ENCODE measurements around the gene DPPA5.
"Not testable (repeated sequence)": the region's sequence is repeated elsewhere in the genome, so short reads cannot be mapped to it uniquely, and the experiment has no call there.

The DPPA5 gene

GRCh38 chr6:73329201-73329600, 24.9 kb downstream of the DPPA5 start:
- H3K36me3 ChIP-seq (ENCODE audit: insufficient read depth, low read length), result no peaks in the 10 kb centered on the region
- H2AFZ ChIP-seq (ENCODE audit: low read length, unreplicated experiment), result peak overlapping the region; percentile 60
- no peaks in the 10 kb centered on the region; the same call in 1 of the 2 replicates for H3K27me3 ChIP-seq (ENCODE audit: insufficient read depth, low read length)
- no peaks in the 10 kb centered on the region for H3K79me2 ChIP-seq (ENCODE audit: control insufficient read depth, insufficient read depth, low read length, unreplicated experiment)
- H3K4me1 ChIP-seq (ENCODE audit: control insufficient read depth, insufficient read depth, low read length, unreplicated experiment), result peaks cover 8% of the 10 kb centered on the region
- no peak overlapping the region for H3K27ac ChIP-seq (ENCODE audit: low read depth, low read length)
- no peak overlapping the region for H3K4me3 ChIP-seq (ENCODE audit: low read depth, low read length)

GRCh38 chr6:73328790-73329189, 25.3 kb downstream of the DPPA5 start:
- Histone ChIP-seq H3K27ac (ENCODE audit: low read depth, low read length) (no peak overlapping the region), H3K27me3 (ENCODE audit: insufficient read depth, low read length) (no peaks in the 10 kb centered on the region; the same call in 1 of the 2 replicates), H2AFZ (ENCODE audit: low read length, unreplicated experiment) (peak overlapping the region; percentile 60)

GRCh38 chr6:73325656-73326055, 28.4 kb downstream of the DPPA5 start:
- no peak overlapping the region for H2AFZ ChIP-seq (ENCODE audit: low read length, unreplicated experiment)

More at GRCh38 chr6:73328790-73329189, 25.3 kb downstream of the DPPA5 start:
- no peaks in the 10 kb centered on the region for H3K36me3 ChIP-seq (ENCODE audit: insufficient read depth, low read length)
- peaks cover 8% of the 10 kb centered on the region for H3K4me1 ChIP-seq (ENCODE audit: control insufficient read depth, insufficient read depth, low read length, unreplicated experiment)
- H3K4me3 ChIP-seq (ENCODE audit: low read depth, low read length), result no peak overlapping the region
- H3K79me2 ChIP-seq (ENCODE audit: control insufficient read depth, insufficient read depth, low read length, unreplicated experiment), result no peaks in the 10 kb centered on the region

GRCh38 chr6:73323323-73323722, 30.8 kb downstream of the DPPA5 start:
- peaks cover 8% of the 10 kb centered on the region for H3K4me1 ChIP-seq (ENCODE audit: control insufficient read depth, insufficient read depth, low read length, unreplicated experiment)
- H3K36me3 ChIP-seq (ENCODE audit: insufficient read depth, low read length), result no peaks in the 10 kb centered on the region
- no peak overlapping the region for H2AFZ ChIP-seq (ENCODE audit: low read length, unreplicated experiment)
- no peak overlapping the region for H3K4me3 ChIP-seq (ENCODE audit: low read depth, low read length)
- no peaks in the 10 kb centered on the region for H3K27me3 ChIP-seq (ENCODE audit: insufficient read depth, low read length)
- no peaks in the 10 kb centered on the region for H3K79me2 ChIP-seq (ENCODE audit: control insufficient read depth, insufficient read depth, low read length, unreplicated experiment)
- H3K27ac ChIP-seq (ENCODE audit: low read depth, low read length), result no peak overlapping the region

More at GRCh38 chr6:73325656-73326055, 28.4 kb downstream of the DPPA5 start:
- no peaks in the 10 kb centered on the region for H3K79me2 ChIP-seq (ENCODE audit: control insufficient read depth, insufficient read depth, low read length, unreplicated experiment)
- H3K4me3 ChIP-seq (ENCODE audit: low read depth, low read length), result no peak overlapping the region
- no peak overlapping the region for H3K27ac ChIP-seq (ENCODE audit: low read depth, low read length)
- no peaks in the 10 kb centered on the region for H3K27me3 ChIP-seq (ENCODE audit: insufficient read depth, low read length)
- no peaks in the 10 kb centered on the region for H3K36me3 ChIP-seq (ENCODE audit: insufficient read depth, low read length)
- peaks cover 8% of the 10 kb centered on the region for H3K4me1 ChIP-seq (ENCODE audit: control insufficient read depth, insufficient read depth, low read length, unreplicated experiment)

- H2AFZ ChIP-seq (ENCODE audit: low read length, unreplicated experiment), result peak overlapping the region; percentile 48
Observed at GRCh38 chr6:73314577-73315492, 39.2 kb downstream of the DPPA5 start.

GRCh38 chr6:73310503-73310845, 43.6 kb downstream of the DPPA5 start:
- Histone ChIP-seq H3K79me2 (ENCODE audit: control insufficient read depth, insufficient read depth, low read length, unreplicated experiment) (peaks cover 36% of the 10 kb centered on the region), H2AFZ (ENCODE audit: low read length, unreplicated experiment) (peak overlapping the region; percentile 84), H3K4me3 (ENCODE audit: low read depth, low read length) (peak overlapping the region; percentile 92)
- not testable (repeated sequence) for H3K27ac ChIP-seq (ENCODE audit: low read depth, low read length); H3K4me1 ChIP-seq (ENCODE audit: control insufficient read depth, insufficient read depth, low read length, unreplicated experiment); H3K36me3 ChIP-seq (ENCODE audit: insufficient read depth, low read length); H3K27me3 ChIP-seq (ENCODE audit: insufficient read depth, low read length)

More at GRCh38 chr6:73314577-73315492, 39.2 kb downstream of the DPPA5 start:
- Histone ChIP-seq H3K27me3 (ENCODE audit: insufficient read depth, low read length) (peaks cover 15% of the 10 kb centered on the region), H3K79me2 (ENCODE audit: control insufficient read depth, insufficient read depth, low read length, unreplicated experiment) (no peaks in the 10 kb centered on the region), H3K4me1 (ENCODE audit: control insufficient read depth, insufficient read depth, low read length, unreplicated experiment) (no peaks in the 10 kb centered on the region), H3K27ac (ENCODE audit: low read depth, low read length) (no peak overlapping the region), H3K36me3 (ENCODE audit: insufficient read depth, low read length) (no peaks in the 10 kb centered on the region), H3K4me3 (ENCODE audit: low read depth, low read length) (peak overlapping the region; percentile 63)

- no peaks in the 10 kb centered on the region for H3K36me3 ChIP-seq (ENCODE audit: insufficient read depth, low read length)
- H3K4me1 ChIP-seq (ENCODE audit: control insufficient read depth, insufficient read depth, low read length, unreplicated experiment), result peaks cover 9% of the 10 kb centered on the region
- peaks cover 5% of the 10 kb centered on the region; the same call in 1 of the 2 replicates for H3K27me3 ChIP-seq (ENCODE audit: insufficient read depth, low read length)
- peak overlapping the region; percentile 47 for H3K27ac ChIP-seq (ENCODE audit: low read depth, low read length)
- peak overlapping the region; percentile 84 for H2AFZ ChIP-seq (ENCODE audit: low read length, unreplicated experiment)
- peak overlapping the region; percentile 92 for H3K4me3 ChIP-seq (ENCODE audit: low read depth, low read length)
- peaks cover 39% of the 10 kb centered on the region for H3K79me2 ChIP-seq (ENCODE audit: control insufficient read depth, insufficient read depth, low read length, unreplicated experiment)
Observed at GRCh38 chr6:73309785-73310502, 44.1 kb downstream of the DPPA5 start.

GRCh38 chr6:73309535-73309784, 44.6 kb downstream of the DPPA5 start:
- Histone ChIP-seq H3K79me2 (ENCODE audit: control insufficient read depth, insufficient read depth, low read length, unreplicated experiment) (peaks cover 43% of the 10 kb centered on the region), H3K4me1 (ENCODE audit: control insufficient read depth, insufficient read depth, low read length, unreplicated experiment) (peaks cover 9% of the 10 kb centered on the region), H3K27ac (ENCODE audit: low read depth, low read length) (peak overlapping the region; percentile 47), H2AFZ (ENCODE audit: low read length, unreplicated experiment) (peak overlapping the region; percentile 84), H3K27me3 (ENCODE audit: insufficient read depth, low read length) (no peaks in the 10 kb centered on the region), H3K36me3 (ENCODE audit: insufficient read depth, low read length) (no peaks in the 10 kb centered on the region), H3K4me3 (ENCODE audit: low read depth, low read length) (peak overlapping the region; percentile 92)

- peak overlapping the region; percentile 47 for H3K27ac ChIP-seq (ENCODE audit: low read depth, low read length)
- peaks cover 44% of the 10 kb centered on the region for H3K79me2 ChIP-seq (ENCODE audit: control insufficient read depth, insufficient read depth, low read length, unreplicated experiment)
- H3K4me3 ChIP-seq (ENCODE audit: low read depth, low read length), result peak overlapping the region; percentile 92
- peaks cover 9% of the 10 kb centered on the region for H3K4me1 ChIP-seq (ENCODE audit: control insufficient read depth, insufficient read depth, low read length, unreplicated experiment)
- peak overlapping the region; percentile 84 for H2AFZ ChIP-seq (ENCODE audit: low read length, unreplicated experiment)
- no peaks in the 10 kb centered on the region for H3K27me3 ChIP-seq (ENCODE audit: insufficient read depth, low read length)
- H3K36me3 ChIP-seq (ENCODE audit: insufficient read depth, low read length), result no peaks in the 10 kb centered on the region
Observed at GRCh38 chr6:73308712-73309534, 45.2 kb downstream of the DPPA5 start.

GRCh38 chr6:73303773-73304172, 50.3 kb downstream of the DPPA5 start:
- not testable (repeated sequence) for H3K27me3 ChIP-seq (ENCODE audit: insufficient read depth, low read length); H3K27ac ChIP-seq (ENCODE audit: low read depth, low read length); H3K36me3 ChIP-seq (ENCODE audit: insufficient read depth, low read length); H2AFZ ChIP-seq (ENCODE audit: low read length, unreplicated experiment); H3K4me1 ChIP-seq (ENCODE audit: control insufficient read depth, insufficient read depth, low read length, unreplicated experiment); H3K4me3 ChIP-seq (ENCODE audit: low read depth, low read length)
- peaks cover 61% of the 10 kb centered on the region for H3K79me2 ChIP-seq (ENCODE audit: control insufficient read depth, insufficient read depth, low read length, unreplicated experiment)
